B cell (primary cell): ENCODE results near the gene NFASC. TPM values are rescaled to one million over a fixed set of nuclear protein-coding genes. Genes with fewer than 3 reads are reported as not detected.

ENCODE experiments used
- ATAC-seq: fragments of 200-7000 bp; cut with Tn5 transposase; one replicate; pipeline ENCODE4 v1.10.0; 2021; ENCODE audit warnings: low read depth, mild to moderate bottlenecking, moderate number of reproducible peaks, moderate library complexity
- CTCF ChIA-PET: fragments of 350-600 bp; sonication (Branson Sonifier 250); formaldehyde crosslinking; loops from one replicate; lab custom pipeline; 2021; ENCODE audit warnings: antibody characterized with exemption, inconsistent platforms; lab: Charles Lee
- POLR2A ChIA-PET: fragments of 350-600 bp; sonication (Branson Sonifier 250); formaldehyde crosslinking; loops from one replicate; lab custom pipeline; 2021; ENCODE audit warnings: antibody characterized with exemption; lab: Charles Lee
- DNase-seq: peaks from one replicate; pipeline ENCODE4 v3.0.0; 2013
- H2AFZ ChIP-seq: 2 replicates; pipeline ENCODE4 v1.6.1; 2012; ENCODE audit warnings: mild to moderate bottlenecking, low read depth, low read length; ENCODE audit not compliant: insufficient read depth, poor library complexity, severe bottlenecking
- H3K27ac ChIP-seq, 2 donors: 1 replicate in 1 of 2; 2 replicates in 1 of 2; pipeline ENCODE4 v1.5.1; 2012 to 2013; ENCODE audit warnings: low read length in 2 of 2, mild to moderate bottlenecking in 2 of 2, moderate library complexity in 1 of 2
- H3K27me3 ChIP-seq, 4 experiments: fragments of 200-600 bp in 1 of 4; sonication (generic) in 1 of 4; replicated peaks in 1 of 4; 1 replicate in 2 of 4; 2 replicates in 2 of 4; pipeline versions ENCODE4 v1.6.1 to v1.7.0; 2013 to 2016; ENCODE audit warnings: low read length in 3 of 4, mild to moderate bottlenecking in 2 of 4, mixed read lengths in 1 of 4, moderate library complexity in 1 of 4; ENCODE audit not compliant: insufficient read depth in 4 of 4, control insufficient read depth in 3 of 4; ENCODE audit errors: control extremely low read depth in 1 of 4
- H3K36me3 ChIP-seq, 2 experiments: replicated peaks in 1 of 2; 1 replicate in 1 of 2; 2 replicates in 1 of 2; pipeline versions ENCODE4 v1.6.1 to v1.7.1; 2013; ENCODE audit warnings: low read length in 1 of 2; ENCODE audit not compliant: insufficient read depth in 2 of 2, control insufficient read depth in 1 of 2; ENCODE audit errors: control extremely low read depth in 1 of 2, extremely low read depth in 1 of 2
- H3K4me1 ChIP-seq, 2 donors: fragments of 200-600 bp in 1 of 2; sonication (generic) in 1 of 2; 1 replicate in 1 of 2; 2 replicates in 1 of 2; pipeline versions ENCODE4 v1.5.1 to v1.6.1; 2013 to 2017; ENCODE audit warnings: low read length in 2 of 2; ENCODE audit not compliant: control insufficient read depth in 2 of 2, insufficient read depth in 2 of 2
- H3K4me2 ChIP-seq: replicated peaks from 2 replicates; pipeline ENCODE3; 2012; ENCODE audit warnings: mild to moderate bottlenecking, low read depth, low read length; ENCODE audit not compliant: poor library complexity, severe bottlenecking
- H3K4me3 ChIP-seq, 5 experiments: fragments of 200-600 bp in 1 of 5; sonication (generic) in 1 of 5; 1 replicate in 3 of 5; 2 replicates in 2 of 5; pipeline versions ENCODE4 v1.5.1 to v1.7.0; 2011 to 2016; ENCODE audit warnings: low read length in 4 of 5, mild to moderate bottlenecking in 4 of 5, low read depth in 2 of 5, control low read depth in 1 of 5, moderate library complexity in 1 of 5; ENCODE audit not compliant: insufficient read depth in 1 of 5; ENCODE audit errors: control extremely low read depth in 1 of 5, extremely low read depth in 1 of 5
- H3K79me2 ChIP-seq: fragments of 200-600 bp; sonication (generic); one replicate; pipeline ENCODE4 v1.6.0; 2016; ENCODE audit warnings: low read length; ENCODE audit not compliant: control insufficient read depth, insufficient read depth
- H3K9ac ChIP-seq: fragments of 200-600 bp; sonication (generic); 2 replicates; pipeline ENCODE4 v1.6.1; 2017; ENCODE audit warnings: mild to moderate bottlenecking, low read length, moderate library complexity
- H3K9me3 ChIP-seq, 3 donors: one replicate each; pipeline versions ENCODE4 v1.6.1 to v1.7.1; 2013; ENCODE audit warnings: low read length in 2 of 3; ENCODE audit not compliant: control insufficient read depth in 2 of 3, insufficient read depth in 1 of 3; ENCODE audit errors: control extremely low read depth in 1 of 3
- H4K20me1 ChIP-seq: 2 replicates; pipeline ENCODE4 v1.6.0; 2012; ENCODE audit warnings: mild to moderate bottlenecking, low read length; ENCODE audit not compliant: insufficient read depth, control insufficient read depth, poor library complexity, severe bottlenecking
- H3K27ac Mint-ChIP-seq: one replicate; pipeline ENCODE4 v1.8.0; 2021; ENCODE audit warnings: mixed read lengths
- H3K27me3 Mint-ChIP-seq: one replicate; pipeline ENCODE4 v1.8.0; 2021; ENCODE audit warnings: mixed read lengths
- H3K4me1 Mint-ChIP-seq: one replicate; pipeline ENCODE4 v1.8.0; 2021; ENCODE audit warnings: mixed read lengths
- H3K4me3 Mint-ChIP-seq: one replicate; pipeline ENCODE4 v1.8.0; 2021; ENCODE audit warnings: mixed read lengths
- H3K9me3 Mint-ChIP-seq: one replicate; pipeline ENCODE4 v1.8.0; 2022; ENCODE audit warnings: mixed read lengths; ENCODE audit not compliant: insufficient read depth
- EZH2 ChIP-seq: IDR thresholded peaks from 2 replicates; pipeline ENCODE4 v1.6.1; 2012; ENCODE audit warnings: borderline replicate concordance, low read depth, mild to moderate bottlenecking, moderate library complexity, low read length; ENCODE audit not compliant: insufficient read depth, poor library complexity, severe bottlenecking
- WGBS: methylation state at CpG from one replicate; pipeline ENCODE4 v1.1.5; 2013; ENCODE audit warnings: missing lambda C conversion rate; ENCODE audit not compliant: insufficient coverage; 5-methylcytosine and 5-hydroxymethylcytosine counted together
- intact Hi-C: fragments of 100-400 bp; cut with micrococcal nuclease; formaldehyde crosslinking; loops from one replicate; pipeline ENCODE4 v1.10.0; 2022
- polyA plus RNA-seq: library from polyadenylated mRNA; depleted of rRNA; stranded (reverse); fragments of >200 nt; gene quantifications from 2 replicates; pipeline ENCODE4 v1.2.3, GENCODE V29; 2012
- total RNA-seq, 2 donors: library from RNA; stranded (reverse); fragments of 120-200 nt in 1 of 2; gene quantifications; 1 replicate in 1 of 2; 2 replicates in 1 of 2; pipeline versions ENCODE4 v1.2.3 to v1.2.4, GENCODE V29; 2013 to 2022
- TF ChIP-seq, protein P1 (sequence below): fragments of 200-600 bp; IDR thresholded peaks from one replicate; pipeline ENCODE4 v1.8.0; 2022; ENCODE audit warnings: antibody characterized with exemption, mild to moderate bottlenecking

The NFASC gene
- total and polyA plus RNA-seq, 2 donors (not counting 1 experiment from before 2014, with no cell fraction given): 0.06 to 0.39 TPM

DNA sequence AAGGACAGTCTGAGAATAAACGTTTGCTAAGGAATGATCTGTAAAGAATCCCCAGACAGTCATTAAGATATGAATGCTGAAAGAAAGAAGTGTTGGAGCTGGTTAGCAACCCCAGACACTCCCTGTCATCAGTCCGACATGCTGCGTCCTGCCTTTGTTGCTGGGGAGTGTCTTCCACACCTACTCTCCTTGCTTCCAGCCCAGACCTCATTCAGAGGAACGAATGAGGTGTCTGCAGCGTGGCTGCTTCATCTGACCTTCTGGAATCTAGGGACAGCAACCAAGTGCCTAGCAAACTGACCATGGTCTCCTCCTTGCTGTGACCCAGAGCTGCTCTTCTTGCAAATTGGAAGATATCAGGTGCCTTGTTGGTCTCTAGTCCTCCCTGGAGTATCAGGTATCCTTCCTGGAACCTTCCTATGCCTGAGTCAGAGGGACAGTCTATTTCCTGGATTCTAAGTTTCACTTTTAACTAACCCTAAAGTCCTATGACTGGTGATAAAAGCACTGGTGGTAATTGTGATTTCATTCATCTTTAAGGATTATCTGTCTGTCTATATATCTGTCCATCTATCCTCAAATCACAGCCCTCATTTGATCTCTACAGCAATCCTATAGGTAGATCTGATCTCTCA lies 45.3 kb downstream of the NFASC start:
- no peaks in the 10 kb centered on the region for H3K36me3 ChIP-seq
- peaks cover 4% of the 10 kb centered on the region for H3K9me3 Mint-ChIP-seq
- no peaks in the 10 kb centered on the region for H3K9me3 ChIP-seq
- no peaks in the 10 kb centered on the region for H3K79me2 ChIP-seq
- no peak overlapping the region for H3K4me3 ChIP-seq
- H3K27ac Mint-ChIP-seq: no peak overlapping the region
- DNase-seq: no peak
- no peaks in the 10 kb centered on the region for H3K4me1 ChIP-seq
- no peak overlapping the region for H3K9ac ChIP-seq
- peaks cover 0 to 4% (median 0%) of the 10 kb centered on the region in 4 experiments for H3K27me3 ChIP-seq
- peaks cover 2% of the 10 kb centered on the region for H3K4me1 Mint-ChIP-seq
- ATAC-seq: no peak
- peaks cover 18% of the 10 kb centered on the region for H3K27me3 Mint-ChIP-seq
- no peak overlapping the region for H3K4me3 Mint-ChIP-seq
- CTCF ChIA-PET: no interaction called here
- no peak overlapping the region for H3K27ac ChIP-seq
- H4K20me1 ChIP-seq: no peaks in the 10 kb centered on the region
- TF ChIP-seq, protein P1, sequence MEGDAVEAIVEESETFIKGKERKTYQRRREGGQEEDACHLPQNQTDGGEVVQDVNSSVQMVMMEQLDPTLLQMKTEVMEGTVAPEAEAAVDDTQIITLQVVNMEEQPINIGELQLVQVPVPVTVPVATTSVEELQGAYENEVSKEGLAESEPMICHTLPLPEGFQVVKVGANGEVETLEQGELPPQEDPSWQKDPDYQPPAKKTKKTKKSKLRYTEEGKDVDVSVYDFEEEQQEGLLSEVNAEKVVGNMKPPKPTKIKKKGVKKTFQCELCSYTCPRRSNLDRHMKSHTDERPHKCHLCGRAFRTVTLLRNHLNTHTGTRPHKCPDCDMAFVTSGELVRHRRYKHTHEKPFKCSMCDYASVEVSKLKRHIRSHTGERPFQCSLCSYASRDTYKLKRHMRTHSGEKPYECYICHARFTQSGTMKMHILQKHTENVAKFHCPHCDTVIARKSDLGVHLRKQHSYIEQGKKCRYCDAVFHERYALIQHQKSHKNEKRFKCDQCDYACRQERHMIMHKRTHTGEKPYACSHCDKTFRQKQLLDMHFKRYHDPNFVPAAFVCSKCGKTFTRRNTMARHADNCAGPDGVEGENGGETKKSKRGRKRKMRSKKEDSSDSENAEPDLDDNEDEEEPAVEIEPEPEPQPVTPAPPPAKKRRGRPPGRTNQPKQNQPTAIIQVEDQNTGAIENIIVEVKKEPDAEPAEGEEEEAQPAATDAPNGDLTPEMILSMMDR: no peak
- TF ChIP-seq EZH2: no peak
- POLR2A ChIA-PET: no interaction called here
- H2AFZ ChIP-seq: no peak overlapping the region
- H3K4me2 ChIP-seq: no peak overlapping the region
- WGBS: 73% methylated on average over 3 of the region's 5 CpGs
- intact Hi-C loops: no loop called here

DNA sequence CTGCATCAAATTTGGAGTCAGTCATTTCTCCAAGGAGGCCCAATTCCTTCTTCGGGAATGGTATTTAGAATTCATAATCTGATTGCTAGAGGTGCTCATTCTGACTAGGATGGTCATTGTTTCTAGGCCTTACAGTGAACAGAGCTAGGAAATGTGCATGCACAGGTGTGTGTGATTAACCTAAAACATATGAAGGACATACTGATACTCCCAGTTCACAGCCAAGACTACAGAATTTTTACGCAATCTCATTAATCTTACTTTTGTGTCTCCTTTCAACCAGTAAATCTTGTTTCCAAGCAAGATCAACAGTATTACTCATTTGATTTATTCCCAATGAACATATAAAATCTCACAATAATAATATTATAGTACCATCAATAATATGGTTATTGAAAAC lies 47.1 kb downstream of the NFASC start:
- ChIA-PET POLR2A (no interaction called here), CTCF (no interaction called here)
- H3K4me1 ChIP-seq: no peaks in the 10 kb centered on the region
- no peaks in the 10 kb centered on the region for H3K36me3 ChIP-seq
- no peaks in the 10 kb centered on the region for H3K4me1 Mint-ChIP-seq
- H2AFZ ChIP-seq: no peak overlapping the region
- TF ChIP-seq, protein P1: no peak
- TF ChIP-seq EZH2: no peak
- intact Hi-C loops: no loop called here
- H3K27ac Mint-ChIP-seq: no peak overlapping the region
- H4K20me1 ChIP-seq: no peaks in the 10 kb centered on the region
- no peaks in the 10 kb centered on the region for H3K9me3 ChIP-seq
- H3K79me2 ChIP-seq: no peaks in the 10 kb centered on the region
- no peak for DNase-seq
- H3K27me3 Mint-ChIP-seq: peaks cover 19% of the 10 kb centered on the region
- H3K27me3 ChIP-seq: peaks cover 0 to 5% (median 0%) of the 10 kb centered on the region in 4 experiments
- no peak overlapping the region for H3K4me2 ChIP-seq
- no peak for ATAC-seq
- 100% methylated on average over 1 of the region's 2 CpGs for WGBS
- peaks cover 4% of the 10 kb centered on the region for H3K9me3 Mint-ChIP-seq
- H3K27ac ChIP-seq: no peak overlapping the region
- H3K9ac ChIP-seq: no peak overlapping the region
- no peak overlapping the region for H3K4me3 ChIP-seq
- H3K4me3 Mint-ChIP-seq: no peak overlapping the region
